ENCODE data around the gene FAM186B.
"Not testable (repeated sequence)": the region's sequence is repeated elsewhere in the genome, so short reads cannot be mapped to it uniquely, and the experiment has no call there.

Gene FAM186B, protein sequence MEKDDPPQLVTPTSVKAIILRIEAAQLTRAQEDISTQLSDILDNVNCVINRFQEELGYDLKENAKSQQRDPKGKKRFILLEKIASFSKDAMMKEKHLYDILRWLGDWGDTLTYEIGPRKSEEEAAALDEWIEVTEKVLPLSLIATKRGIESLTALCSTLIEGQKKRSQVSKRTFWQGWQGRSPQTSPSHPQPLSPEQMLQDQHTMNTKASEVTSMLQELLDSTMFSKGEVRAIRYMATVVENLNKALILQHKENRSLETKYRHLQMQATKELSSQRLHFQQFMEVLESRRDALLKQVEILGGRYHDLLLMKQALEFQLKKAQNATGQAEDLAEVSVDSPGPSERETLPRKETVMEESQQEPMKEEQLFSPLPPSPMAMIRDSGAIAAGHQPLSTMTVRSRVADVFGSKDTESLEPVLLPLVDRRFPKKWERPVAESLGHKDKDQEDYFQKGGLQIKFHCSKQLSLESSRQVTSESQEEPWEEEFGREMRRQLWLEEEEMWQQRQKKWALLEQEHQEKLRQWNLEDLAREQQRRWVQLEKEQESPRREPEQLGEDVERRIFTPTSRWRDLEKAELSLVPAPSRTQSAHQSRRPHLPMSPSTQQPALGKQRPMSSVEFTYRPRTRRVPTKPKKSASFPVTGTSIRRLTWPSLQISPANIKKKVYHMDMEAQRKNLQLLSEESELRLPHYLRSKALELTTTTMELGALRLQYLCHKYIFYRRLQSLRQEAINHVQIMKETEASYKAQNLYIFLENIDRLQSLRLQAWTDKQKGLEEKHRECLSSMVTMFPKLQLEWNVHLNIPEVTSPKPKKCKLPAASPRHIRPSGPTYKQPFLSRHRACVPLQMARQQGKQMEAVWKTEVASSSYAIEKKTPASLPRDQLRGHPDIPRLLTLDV

DNA sequence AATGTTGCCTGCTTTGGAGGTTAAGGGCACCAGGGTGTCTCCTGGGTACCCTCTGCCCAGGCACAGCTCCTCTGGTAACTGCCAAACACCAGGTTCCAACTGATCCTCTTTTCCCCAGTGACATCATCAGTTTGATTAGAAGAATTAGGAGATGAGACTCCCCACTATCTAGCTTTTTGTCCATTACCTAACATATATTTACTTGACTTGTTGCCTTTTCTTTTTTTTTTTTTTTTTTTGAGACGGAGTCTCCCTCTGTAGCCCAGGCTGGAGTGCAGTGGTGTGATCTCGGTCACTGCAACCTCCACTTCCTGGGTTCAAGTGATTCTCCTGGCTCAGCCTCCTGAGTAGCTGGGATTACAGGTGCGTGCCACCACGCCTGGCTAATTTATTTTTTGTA lies at the start of gene FAM186B:
Gene FAM186B (minus strand): TSS at position 101 of the 400 bp plus-strand sequence. CDS start 162 bp downstream, outside the sequence.
- not testable (repeated sequence) for DNase-seq (ENCODE audit: low read depth)

DNA sequence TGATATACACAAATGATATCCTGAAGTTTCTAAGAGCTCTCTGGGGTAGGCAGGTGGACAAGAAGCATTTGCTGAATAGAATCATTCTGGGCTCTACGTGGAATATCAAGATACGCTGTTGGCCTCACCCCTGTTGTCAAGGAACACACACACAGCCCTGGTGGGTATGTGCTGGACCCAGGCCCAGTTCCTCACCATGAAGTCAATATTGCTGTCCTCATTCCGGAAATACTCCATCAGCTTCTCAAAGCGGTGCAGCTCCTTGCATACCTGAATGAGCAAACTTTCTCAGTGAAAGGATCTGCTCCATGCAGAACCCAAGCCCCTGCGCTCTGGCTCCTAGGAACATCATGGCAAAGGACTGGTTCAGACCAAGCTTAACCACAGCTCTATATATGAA lies 49.3 kb upstream of the FAM186B start:
- DNase-seq (ENCODE audit: low read depth) = no peak

DNA sequence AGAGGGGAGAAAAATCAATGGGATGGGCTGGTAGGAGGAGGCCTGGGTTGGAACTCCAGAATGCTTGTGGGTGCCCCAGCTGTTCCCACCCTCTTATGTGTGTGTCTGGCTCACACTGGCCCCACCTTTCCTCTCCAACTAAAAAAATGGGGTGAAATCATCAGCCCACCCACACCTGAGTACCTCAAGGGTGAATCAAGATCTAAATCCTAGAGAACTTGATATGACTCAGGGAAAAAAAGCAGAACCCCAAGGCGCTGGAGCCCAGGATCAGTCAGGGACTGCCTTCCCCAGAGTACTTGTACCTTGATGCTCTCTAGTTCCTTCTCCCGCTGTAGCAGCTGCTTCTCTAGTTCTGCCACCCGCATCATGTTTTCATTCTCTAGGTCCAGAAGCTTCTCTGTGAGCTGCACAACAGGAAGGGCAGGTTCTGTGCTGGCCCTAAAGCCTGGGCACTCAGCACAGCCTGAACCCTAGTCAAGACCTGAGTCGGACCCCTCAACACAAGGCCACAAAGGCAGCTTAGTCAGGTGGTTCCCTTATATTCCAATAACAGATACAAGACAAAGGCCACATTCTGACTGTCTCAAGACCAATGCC lies 47.6 kb upstream of the FAM186B start:
- DNase-seq (ENCODE audit: low read depth) = no peak

DNA sequence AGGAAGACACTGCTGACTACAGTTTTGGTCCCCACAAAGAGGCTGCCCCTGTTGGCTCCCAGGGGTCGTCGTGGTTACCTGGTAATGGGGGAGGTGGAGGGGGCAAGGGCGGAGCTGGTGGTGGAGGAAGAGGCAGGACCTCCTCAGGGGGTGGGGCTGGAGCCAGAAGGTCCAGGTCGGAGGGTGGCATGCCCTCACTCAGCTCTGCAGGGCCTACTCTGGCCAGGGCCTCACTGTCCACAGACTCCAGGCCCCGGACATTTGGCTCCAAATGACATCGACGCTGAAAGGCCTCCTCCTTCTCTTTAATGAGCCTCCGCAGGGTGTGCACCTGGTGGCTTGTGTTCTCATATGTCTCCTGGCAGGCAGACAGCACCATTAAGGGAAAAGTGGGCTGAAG lies 46.4 kb upstream of the FAM186B start:
- DNase-seq (ENCODE audit: low read depth) = no peak

DNA sequence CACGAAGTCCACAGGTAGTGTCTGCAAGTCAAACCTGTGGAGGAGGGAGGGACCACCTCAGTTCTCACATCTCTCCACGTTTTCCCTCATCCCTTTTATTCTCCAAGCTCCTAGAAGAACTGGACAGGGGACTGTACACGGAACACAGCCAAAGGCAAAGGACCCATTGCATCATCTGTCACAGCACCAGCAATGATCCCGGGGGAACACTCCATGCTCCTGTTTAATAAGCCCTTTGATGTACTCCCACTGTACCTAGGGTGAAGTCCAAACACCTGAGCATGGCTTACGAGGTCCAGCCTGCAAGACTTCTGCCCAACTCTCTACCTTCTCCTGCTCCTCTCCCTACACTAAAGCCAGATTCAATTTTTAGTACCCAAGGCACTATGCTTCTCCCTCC lies 44.5 kb upstream of the FAM186B start:
- no peak for DNase-seq (ENCODE audit: low read depth)

DNA sequence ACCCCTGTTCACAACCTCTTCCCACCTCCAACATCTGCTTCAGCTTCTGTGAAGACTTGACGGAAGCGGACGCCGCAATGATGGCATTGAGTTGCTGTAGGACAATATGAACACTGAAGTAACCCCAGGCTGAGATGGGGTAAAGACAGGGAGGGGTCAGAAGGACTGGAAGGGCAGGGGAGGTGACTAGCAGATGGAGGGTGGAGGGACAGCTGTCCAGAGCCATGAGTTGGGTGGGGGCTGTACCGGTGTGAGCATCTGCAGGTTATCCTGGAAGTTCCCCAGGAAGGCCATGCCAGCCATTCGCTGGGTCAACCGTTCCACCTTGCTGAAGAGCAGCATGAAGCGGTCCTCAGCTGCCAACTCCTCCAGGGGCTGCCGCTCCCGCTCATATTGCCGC lies 44.0 kb upstream of the FAM186B start:
- DNase-seq (ENCODE audit: low read depth) = no peak

DNA sequence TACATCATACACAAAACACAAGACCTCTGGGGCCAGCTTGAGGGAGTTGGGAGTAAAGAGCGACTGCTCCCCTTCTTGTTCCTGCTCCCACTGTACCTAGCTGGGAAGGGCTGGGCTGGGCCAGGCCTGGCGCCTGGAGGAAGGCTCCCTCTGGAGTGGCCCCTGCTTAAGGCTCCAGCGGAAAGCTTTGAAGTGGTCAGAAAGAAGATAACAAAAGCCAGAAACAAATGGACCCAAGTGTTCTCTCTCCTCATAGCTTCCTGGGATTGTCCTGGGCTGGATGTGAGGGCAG lies 43.2 kb upstream of the FAM186B start:
- no peak for DNase-seq (ENCODE audit: low read depth)

DNA sequence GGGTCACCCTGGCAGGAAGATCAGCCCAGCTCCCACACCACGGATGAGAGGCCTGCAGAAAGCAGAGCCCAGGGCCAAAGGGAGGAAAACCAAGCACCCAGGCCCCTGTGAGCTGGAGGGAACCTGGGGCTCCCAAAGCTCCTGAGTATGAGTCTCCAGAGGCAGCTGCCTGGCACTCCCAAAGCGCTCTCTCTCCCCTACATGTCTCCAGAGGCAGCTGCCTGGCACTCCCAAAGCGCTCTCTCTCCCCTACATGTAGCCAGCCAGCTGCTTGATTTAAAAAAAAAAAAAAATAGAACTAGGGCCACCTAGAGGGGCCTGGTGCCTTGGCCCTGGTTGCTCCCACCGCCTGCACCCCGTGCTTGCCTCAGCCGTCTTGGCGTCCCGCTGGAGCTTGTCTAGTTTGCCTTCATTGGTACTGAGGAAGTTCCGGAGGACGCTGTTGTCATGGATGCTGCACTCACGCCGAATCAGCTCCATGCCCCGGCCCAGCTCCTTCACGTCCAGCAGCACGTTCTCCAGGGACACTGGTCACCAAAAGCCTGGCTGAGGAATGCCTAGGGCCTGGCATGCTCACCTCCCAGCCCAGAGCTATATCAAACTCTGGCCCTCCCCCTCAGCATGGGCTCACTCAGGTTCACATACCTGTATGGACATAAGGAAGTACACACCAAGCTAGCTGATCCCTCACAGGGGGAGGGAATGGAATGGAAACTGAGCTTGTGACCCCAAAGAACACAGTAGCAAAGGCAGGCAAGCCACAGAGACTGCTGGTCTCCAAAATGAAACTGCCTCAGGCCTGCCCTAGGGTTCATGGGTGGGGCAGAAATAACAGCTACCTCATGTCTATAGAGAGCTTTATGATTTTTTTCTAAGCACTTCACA lies 42.6 kb upstream of the FAM186B start:
- no peak for DNase-seq (ENCODE audit: low read depth)

DNA sequence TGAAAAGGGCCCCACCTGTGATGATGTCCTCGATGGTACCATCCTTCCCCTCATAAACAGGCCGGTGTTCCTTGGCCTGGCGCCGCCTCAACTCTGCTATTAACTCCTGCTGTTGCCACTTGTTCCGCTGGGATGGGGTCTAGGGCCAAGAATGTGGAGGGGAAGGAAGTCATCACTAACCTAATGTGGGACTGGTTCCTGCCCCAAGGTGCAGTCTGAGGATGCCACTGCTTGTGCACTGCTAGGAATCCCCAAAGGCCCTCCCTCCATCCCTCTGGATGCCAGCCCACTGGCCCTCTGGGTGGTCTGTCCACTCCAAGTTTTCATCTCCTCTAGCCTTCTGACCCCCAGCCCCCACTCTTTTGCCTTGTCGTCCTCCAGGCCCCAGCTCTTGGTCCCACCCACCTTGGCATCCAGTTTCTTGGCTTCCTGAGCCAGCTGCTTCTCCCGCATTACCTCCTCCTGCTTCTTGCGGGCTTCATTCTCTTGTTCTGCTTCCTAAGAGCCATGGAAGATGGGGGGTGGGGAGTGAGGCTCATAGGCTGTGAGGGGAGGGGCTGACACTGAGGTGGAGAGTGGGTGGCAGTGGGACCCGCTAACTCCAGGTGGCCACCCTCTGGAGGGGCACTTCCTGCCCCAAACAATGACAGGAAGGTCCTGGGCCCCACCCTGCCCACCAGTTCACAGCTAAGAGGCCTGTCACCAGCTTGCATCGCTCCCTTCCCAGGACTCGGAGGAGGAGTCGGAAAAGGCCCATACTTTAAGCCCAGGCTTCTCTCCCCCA lies 41.6 kb upstream of the FAM186B start:
- no peak for DNase-seq (ENCODE audit: low read depth)

DNA sequence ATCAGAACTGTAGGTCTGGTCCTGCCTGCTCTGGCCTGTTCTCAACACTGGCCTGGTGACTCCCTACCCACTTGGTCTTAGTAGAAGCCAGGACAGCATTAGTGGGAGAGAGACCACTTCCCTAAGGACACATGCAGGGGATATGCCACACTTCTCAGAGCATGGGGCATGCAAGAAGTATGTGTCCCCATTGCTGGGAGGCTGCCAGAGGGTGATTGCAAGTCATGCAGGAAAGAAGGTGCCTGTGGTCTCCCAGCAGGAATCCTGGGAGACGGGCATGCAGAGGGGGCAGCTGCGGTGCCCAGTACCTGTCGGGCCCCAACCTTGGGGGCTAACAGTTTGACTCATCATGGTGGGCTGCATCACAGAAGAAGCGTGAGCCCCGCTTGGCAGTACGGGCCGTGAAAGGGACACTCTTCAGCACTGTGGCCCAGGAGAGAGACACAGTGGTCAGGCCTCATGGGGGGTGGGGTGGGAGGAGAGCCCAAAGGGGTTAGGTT lies 40.9 kb upstream of the FAM186B start:
- DNase-seq (ENCODE audit: low read depth) = no peak

DNA sequence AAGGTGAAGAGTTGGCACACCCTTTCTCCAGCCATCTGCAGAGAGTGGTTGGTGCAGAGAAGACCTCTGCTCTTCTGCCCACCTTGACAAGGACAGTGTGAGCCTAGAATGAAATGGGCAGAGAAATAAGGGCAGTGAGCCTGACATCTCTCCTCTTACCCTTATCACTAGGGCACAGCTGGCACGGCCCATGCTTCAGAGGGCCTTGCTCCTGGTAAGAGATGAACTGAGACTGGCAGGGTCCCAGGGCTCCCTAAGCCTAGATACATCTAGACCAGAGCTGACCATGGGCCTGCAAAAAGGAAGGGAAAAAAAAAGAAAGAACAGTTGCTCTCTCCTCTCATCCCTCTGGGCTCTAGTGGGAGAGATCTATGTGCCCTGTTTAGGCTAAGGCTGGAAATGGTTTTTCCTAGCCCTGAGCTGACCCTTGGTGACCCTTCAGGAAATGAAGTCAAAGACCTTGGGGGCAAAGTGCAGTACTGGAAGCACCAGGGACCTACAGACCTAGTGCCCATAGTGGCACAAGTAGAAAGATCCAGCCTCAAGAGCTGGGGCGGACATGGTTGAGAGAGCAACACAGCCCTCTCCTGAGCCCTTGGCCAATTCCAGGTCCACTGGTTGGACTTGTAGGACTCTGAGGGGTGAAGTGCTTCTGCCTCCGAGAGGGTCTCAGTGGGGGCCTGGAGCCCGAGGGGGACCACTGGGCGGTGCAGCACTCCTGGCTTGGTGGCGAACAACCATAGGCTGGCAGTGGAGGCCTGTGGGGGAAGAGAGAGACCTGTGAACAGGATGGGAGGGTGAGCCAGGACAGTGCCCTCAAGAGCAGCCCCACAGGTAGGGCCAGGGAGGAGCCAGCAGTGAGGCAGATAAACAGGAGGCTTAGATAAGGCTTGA lies 40.0 kb upstream of the FAM186B start:
- no peak for DNase-seq (ENCODE audit: low read depth)

DNA sequence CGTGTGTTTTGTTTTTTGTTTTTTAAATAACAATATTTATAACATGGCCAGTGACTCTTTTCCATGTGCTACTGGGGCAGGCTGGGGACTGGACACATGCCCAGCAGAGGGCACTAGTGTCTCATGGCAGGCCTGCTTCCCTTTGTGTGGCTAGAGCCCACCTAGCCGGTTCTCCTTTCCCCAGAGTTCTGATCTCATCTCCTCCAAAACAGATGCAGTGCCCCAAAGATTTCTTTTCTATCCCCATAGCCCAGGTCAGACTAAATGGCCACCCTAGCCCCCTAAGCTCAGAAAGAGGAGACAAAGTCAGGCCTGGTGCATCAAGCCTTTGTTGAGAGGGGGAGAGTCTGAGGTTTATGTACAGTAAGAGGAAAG lies 39.2 kb upstream of the FAM186B start:
- DNase-seq (ENCODE audit: low read depth) = peak; percentile 68

DNA sequence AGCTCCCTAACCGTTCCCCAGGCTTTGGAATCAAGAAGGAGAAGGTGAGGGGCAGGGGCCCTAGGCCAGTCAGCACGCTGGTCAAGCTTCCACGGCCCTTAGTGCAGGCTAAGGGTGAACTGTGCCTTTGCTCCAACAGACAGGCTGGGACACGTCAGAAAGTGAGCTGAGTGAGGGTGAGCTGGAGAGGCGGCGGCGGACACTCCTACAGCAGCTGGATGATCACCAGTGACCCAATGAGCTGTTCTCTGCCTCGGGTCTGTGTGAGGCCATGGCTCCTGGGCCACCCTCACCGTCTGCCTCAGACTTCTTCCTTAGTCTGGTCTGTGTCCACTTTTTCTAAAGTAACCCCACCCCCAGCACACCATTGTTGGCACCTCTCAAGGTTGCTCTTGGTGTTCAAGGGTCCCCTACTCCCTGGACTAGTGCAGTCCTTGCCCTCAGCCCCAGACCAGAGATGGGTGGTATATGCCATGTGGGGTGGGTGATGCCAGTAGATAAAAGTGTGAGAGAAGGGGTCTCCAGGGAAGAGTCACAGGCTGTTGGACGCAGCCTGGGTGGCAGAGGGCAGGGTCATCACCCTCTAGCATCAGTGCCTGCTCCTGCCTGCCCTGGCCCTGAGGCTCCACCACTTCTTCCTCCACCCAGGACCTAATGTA lies 38.7 kb upstream of the FAM186B start:
- no peak for DNase-seq (ENCODE audit: low read depth)

DNA sequence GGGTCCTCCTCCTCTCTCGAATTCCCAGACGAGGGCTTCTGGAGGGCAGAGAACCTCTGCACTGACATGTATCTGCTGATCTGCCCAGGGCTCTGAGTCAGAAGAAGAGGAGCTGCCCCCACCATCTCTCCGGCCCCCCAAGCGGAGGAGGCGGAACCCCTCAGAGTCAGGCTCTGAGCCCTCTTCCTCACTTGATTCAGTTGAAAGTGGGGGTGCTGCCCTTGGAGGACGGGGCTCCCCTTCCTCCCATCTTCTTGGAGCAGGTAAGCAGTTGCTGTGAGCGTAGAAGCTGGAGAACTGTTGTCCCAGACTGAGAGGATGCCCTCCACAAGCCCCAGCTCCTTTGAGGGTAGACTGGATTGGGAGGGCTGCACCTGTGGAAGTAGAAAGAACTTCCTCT lies 37.7 kb upstream of the FAM186B start:
- DNase-seq (ENCODE audit: low read depth) = no peak

DNA sequence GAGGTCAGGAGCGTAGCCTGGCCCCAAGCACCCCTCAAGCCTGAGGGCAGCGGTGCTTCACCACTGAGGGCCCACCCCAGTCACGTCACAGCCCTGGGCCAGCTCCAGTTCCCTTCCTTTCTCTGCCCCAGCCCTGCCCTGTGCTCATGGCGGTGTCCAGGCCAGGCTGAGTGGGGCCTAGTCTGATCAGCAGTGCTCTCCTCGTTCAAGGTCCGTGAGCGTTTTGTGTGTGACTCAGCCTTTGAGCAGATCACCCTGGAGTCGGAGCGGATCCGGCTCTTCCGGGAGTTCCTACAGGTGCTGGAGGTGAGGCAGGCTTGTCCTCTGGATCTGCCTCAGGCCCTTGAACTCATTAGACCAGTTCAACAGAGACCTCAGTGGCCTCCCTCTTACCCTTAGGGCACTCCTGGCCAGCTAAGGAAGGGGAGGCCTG lies 36.9 kb upstream of the FAM186B start:
- DNase-seq (ENCODE audit: low read depth) = no peak

DNA sequence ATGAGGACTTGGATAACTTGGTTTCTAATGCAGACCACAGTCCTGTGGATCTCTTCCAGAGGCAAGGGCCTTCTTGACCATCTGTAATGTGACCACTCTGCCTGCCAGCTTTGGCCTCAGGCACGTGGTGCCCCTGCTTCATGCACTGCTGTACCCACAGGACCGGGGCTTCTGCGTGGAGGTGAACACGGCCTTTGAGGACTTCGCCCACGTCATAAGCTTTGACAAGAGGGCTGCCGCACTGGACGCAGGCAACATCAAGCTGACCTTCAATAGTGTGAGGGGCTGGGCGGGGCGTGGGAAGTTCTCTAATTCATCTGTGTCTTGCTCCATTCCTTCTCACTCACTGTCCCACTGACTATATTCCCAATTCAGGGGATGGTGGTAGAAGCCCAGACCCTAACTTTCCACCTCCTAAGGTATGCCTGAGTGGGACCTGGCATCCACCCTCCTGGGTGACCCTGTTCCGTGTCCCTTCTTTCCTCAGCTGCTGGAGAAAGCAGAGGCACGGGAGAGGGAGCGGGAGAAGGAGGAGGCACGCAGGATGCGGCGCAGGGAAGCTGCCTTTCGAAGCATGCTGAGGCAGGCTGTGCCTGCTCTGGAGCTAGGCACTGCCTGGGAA lies 36.4 kb upstream of the FAM186B start:
- DNase-seq (ENCODE audit: low read depth) = no peak

DNA sequence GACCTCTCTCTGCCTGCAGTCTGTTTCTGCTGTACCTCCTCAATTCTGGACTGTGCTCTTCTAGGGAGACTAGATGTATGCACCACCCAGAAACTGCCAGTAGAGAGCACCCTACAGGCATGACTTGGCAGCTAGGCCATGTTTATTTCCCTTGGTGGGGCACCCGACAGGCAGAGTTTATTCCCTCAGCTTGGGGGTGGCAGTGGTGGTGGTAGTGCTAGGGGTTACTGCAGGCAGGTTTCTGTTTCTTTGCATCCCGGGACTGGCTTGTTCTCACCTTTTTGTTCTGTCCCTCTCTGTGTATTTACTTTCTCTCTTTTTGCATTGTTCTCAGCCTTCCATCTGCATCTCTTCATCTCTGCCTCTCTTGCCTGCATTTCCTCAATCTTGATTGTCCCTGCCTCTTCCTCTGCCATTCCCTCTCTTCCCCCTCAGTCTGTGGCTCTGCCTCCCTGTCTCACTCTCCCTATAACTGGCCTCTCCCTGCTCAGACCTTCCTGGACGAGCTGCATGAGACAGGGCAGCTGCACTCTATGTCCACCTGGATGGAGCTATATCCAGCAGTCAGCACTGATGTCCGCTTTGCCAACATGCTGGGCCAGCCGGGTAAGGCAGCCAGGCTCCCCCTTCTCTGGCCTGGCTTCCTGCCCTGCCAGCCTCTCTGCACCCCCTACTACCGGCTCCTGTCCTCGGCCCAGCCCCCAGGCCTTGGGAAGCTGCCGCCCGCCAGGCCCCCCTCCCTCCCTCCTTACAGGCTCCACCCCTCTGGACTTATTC lies 31.7 kb upstream of the FAM186B start:
- DNase-seq (ENCODE audit: low read depth) = no peak

DNA sequence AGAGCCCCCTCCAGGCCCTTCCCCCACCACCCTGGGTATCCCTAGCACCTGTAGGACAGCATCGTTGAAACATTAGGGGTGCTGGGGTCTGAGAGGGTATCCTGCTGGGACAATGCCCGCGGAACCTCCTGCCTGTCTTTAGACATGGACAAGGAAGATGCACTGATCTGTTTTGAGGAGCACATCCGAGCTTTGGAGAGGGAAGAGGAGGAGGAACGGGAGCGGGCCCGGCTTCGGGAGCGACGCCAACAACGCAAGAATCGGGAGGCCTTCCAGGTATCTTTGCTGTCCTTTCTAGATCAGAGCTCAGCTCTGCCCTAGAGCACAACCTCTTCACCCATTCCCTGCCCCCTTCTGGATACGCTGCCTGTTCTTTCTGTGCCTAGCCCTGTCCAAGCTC lies 31.1 kb upstream of the FAM186B start:
- no peak for DNase-seq (ENCODE audit: low read depth)
